Measurements from ENCODE around the gene KPNB1.

DNA sequence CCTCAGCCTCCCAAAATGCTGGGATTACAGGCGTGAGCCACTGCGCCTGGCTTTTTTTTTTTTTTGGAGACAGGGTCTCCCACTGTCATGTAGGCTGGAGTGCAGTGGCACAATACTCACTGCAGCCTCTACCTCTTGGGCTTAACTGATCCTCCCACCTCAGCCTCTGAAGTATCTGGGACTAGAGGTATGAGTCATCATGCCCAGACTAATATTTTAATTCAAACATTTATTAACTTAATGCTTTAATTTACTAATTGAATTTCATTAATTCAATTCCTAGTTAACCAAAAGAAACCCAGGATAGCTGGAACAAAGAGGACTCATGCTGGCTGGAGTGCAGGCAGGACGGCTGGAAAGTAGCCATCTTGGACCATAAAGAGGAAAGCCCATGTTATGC, 14.0 kb upstream of the KPNB1 start:
- no peak for TF ChIP-seq JUN (IDR thresholded peaks at IDR 0.05)
- TF ChIP-seq, protein P1, sequence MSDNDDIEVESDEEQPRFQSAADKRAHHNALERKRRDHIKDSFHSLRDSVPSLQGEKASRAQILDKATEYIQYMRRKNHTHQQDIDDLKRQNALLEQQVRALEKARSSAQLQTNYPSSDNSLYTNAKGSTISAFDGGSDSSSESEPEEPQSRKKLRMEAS (IDR thresholded peaks at IDR 0.05), result no peak

All from A549 (cell line).